ENCODE data around the gene ING5.

Gene ING5

GRCh38 chr2:241776336-241777169, 74.7 kb downstream of the ING5 start, which contains the start of gene GAL3ST2:
Gene GAL3ST2, plus strand, starts transcription at chr2:241776822. Its CDS starts 134 bp downstream, at chr2:241776956.
- DNase-seq (ENCODE audit: low spot score): no peak

DNA sequence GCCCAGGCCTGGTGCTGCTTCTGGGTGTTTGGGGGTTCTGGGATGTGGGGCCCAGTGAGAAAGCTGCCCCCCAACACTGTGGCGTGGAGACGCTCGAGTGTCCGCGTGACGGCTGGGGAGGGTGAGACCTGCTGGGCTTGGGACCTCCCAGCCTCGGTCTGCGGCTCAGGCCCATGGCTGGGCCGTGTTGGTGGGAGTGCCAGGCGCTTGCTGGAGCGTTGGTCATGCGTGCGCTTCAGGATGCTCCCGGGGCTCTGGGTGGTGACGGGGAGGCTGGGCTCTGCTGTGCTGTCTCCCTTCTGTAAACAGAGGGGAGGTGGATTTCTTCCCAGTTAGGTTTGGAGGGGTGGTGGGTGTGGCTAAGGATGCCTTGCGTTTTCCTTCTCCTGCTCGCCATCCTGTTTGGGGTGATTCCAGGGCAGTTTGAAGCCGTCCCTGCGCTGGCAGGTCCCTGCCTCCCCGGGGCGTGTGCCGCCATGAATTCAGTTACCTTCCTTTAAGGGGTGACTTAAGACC, 75.4 kb downstream of the ING5 start:
- no peak for DNase-seq (ENCODE audit: low spot score)

- DNase-seq (ENCODE audit: low spot score): no peak
Measured at GRCh38 chr2:241777686-241778627, 76.1 kb downstream of the ING5 start.

All from iPS-NIHi11 (cell line).